Heart right ventricle (tissue), 16 donors: ENCODE measurements around the gene GJA10. TPM values are rescaled to one million over a fixed set of nuclear protein-coding genes. Genes with fewer than 3 reads are reported as not detected.

ENCODE experiments used
- ATAC-seq, 8 donors: fragments of 200-7000 bp; cut with Tn5 transposase; one replicate each; pipeline ENCODE4 v1.9.1; 2020; ENCODE audit warnings: mild to moderate bottlenecking in 8 of 8, moderate library complexity in 8 of 8, moderate number of reproducible peaks in 1 of 8
- DNase-seq, 2 donors: peaks; one replicate each; pipeline ENCODE4 v3.0.0-alpha.2; 2020
- H3K27ac ChIP-seq, 10 donors: fragments of 200-600 bp; sonication (generic) in 2 of 10; one replicate each; pipeline versions ENCODE4 v1.5.0 to v1.8.0; 2020 to 2022; ENCODE audit warnings: mild to moderate bottlenecking in 3 of 10
- H3K27me3 ChIP-seq, 7 donors: fragments of 200-600 bp; one replicate each; pipeline ENCODE4 v1.8.0; 2021 to 2022; ENCODE audit warnings: mild to moderate bottlenecking in 2 of 7
- H3K36me3 ChIP-seq, 9 donors: fragments of 200-600 bp; sonication (generic) in 1 of 9; one replicate each; pipeline versions ENCODE4 v1.5.0 to v1.8.0; 2020 to 2022; ENCODE audit warnings: mild to moderate bottlenecking in 2 of 9
- H3K4me1 ChIP-seq, 9 donors: fragments of 200-600 bp; sonication (generic) in 1 of 9; one replicate each; pipeline versions ENCODE4 v1.5.0 to v1.8.0; 2020 to 2022; ENCODE audit warnings: mild to moderate bottlenecking in 4 of 9
- H3K4me3 ChIP-seq, 10 donors: fragments of 200-600 bp; sonication (generic) in 2 of 10; one replicate each; pipeline versions ENCODE4 v1.5.0 to v1.8.0; 2020 to 2022; ENCODE audit warnings: mild to moderate bottlenecking in 7 of 10, moderate library complexity in 2 of 10
- H3K9me3 ChIP-seq, 11 donors: fragments of 200-600 bp in 10 of 11; sonication (generic) in 2 of 11; one replicate each; pipeline versions ENCODE4 v1.5.0 to v1.8.0; 2013 to 2022; ENCODE audit warnings: mild to moderate bottlenecking in 2 of 11, control low read depth in 1 of 11, moderate library complexity in 1 of 11
- CTCF ChIP-seq, 9 donors: fragments of 200-600 bp; sonication (generic) in 2 of 9; IDR thresholded peaks; one replicate each; pipeline versions ENCODE4 v1.5.0 to v1.8.0; 2021 to 2022; ENCODE audit warnings: antibody characterized with exemption in 9 of 9, mild to moderate bottlenecking in 5 of 9, moderate library complexity in 1 of 9
- WGBS, 2 donors: extraction: QIAGEN DNeasy Blood & Tissue Kit; methylation state at CpG; one replicate each; pipeline ENCODE4 v1.1.7; 2013; ENCODE audit warnings: inconsistent platforms in 1 of 2; 5-methylcytosine and 5-hydroxymethylcytosine counted together
- intact Hi-C, 10 donors: fragments of 100-400 bp; cut with DNase I; formaldehyde crosslinking; loops; one replicate each; pipeline versions ENCODE4 v1.11.1 to v1.14.2; 2022
- polyA plus RNA-seq, 2 donors: library from polyadenylated mRNA; stranded (reverse); fragments of 200-250 nt; gene quantifications; one replicate each; pipeline ENCODE4 v1.2.3, GENCODE V29; 2013
- total RNA-seq, 10 donors: library from RNA; stranded (reverse); fragmentation: NEBNext Ultra II Directional in 3 of 10; extraction: Animal tissue kit (Norgen Biotek cat#: 25700) in 3 of 10; gene quantifications; one replicate each; pipeline versions ENCODE4 v1.2.1 to v1.2.4, GENCODE V29; 2021 to 2023
- donor health status: Arrhythmogenic right ventricular cardiomyopathy.
- donor health status: ischemic (EF 13 %, LVEDD 7.1; RV severe dilation, severe dysfunction).
- donor health status: healthy with polysubstance abuse.
- donor health status: DM: no; HTN: yes; CAD: no.
- donor health status: DM: no; HTN: no; CAD: no.
- donor health status: ischemic (EF 25% LVEDD 6.9; RV normal size, moderate dysfunction).
- donor health status: ischemic (EF 25% LVEDD 5.7; RV mildly dilated, moderate dysfunction).
- donor health status: healthy.
- donor health status: DM: yes; HTN: yes; CAD: no.
- donor health status: Ischemic cardiomyopathy.
- donor health status: ischemic (EF 35%, LVEDD 5.7; RV mildly dilated, moderate dysfunction).
- donor health status: nonischemic (EF 11% LVEDD 7.7; RV severe dilation, severe dysfunction).
- donor health status: DM: yes; HTN: yes; CAD: no.
- donor health status: PGD.
- donor health status: ischemic (EF 29% LVEDD 5.4; RV normal size, mild dysfunction).
- donor health status: nonischemic (EF 23%, LVEDD 6.1; RV moderate dilation, normal function).

GJA10 gene
- total and polyA plus RNA-seq, 12 donors: not detected

GRCh38 chr6:89932245-89932802 lies 38.1 kb downstream of the GJA10 start:
- no peak for DNase-seq
- intact Hi-C loops: loop anchor here in 1 of 10 donors (5.0 kb wide), 1 partner anchor 550 kb away; no protein-coding TSS in a partner anchor
- ATAC-seq: no peak
- Histone ChIP-seq H3K27me3 (no peaks in the 10 kb centered on the region), H3K4me3 (no peak overlapping the region), H3K27ac (no peak overlapping the region), H3K9me3 (no peaks in the 10 kb centered on the region), H3K36me3 (peaks cover 0 to 46% (median 7%) of the 10 kb centered on the region in 9 donors), H3K4me1 (peaks cover 0 to 15% (median 0%) of the 10 kb centered on the region in 9 donors)
- no peak for TF ChIP-seq CTCF (IDR thresholded peaks at IDR 0.05)
- 89 to 91% methylated on average over 22 of the region's 22 CpGs for WGBS, 2 donors

GRCh38 chr6:89934685-89935366 lies 40.6 kb downstream of the GJA10 start:
- 92 to 94% methylated on average over 19 of the region's 19 CpGs for WGBS, 2 donors
- DNase-seq (no peak), ATAC-seq (no peak)
- Histone ChIP-seq H3K9me3 (no peaks in the 10 kb centered on the region), H3K36me3 (peaks cover 0 to 54% (median 7%) of the 10 kb centered on the region in 9 donors), H3K27me3 (no peaks in the 10 kb centered on the region), H3K4me1 (no peaks in the 10 kb centered on the region), H3K4me3 (no peak overlapping the region), H3K27ac (no peak overlapping the region)
- no peak for TF ChIP-seq CTCF (IDR thresholded peaks at IDR 0.05)
- intact Hi-C loops: loop anchor here in 1 of 10 donors (5.0 kb wide), 1 partner anchor 547 kb away; no protein-coding TSS in a partner anchor

DNA sequence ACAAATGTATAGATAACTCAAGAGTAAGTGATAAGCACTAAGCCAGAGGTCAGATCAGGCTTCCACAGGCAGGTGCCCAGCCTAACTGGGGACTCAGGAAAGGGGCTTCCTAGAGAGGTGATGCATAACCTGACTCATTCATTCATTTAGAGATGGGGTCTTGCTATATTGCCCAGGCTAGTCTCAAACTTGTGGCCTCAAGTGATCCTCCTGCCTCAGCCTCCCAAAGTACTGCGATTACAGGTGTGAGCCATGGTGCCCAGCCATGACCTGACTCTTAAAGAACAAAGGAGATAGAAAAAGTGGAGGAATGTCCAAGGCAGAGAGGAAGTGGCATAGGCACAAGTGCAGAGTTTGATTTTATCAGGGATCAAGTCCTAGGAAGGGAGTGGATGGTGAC lies 41.9 kb downstream of the GJA10 start:
- no peaks in the 10 kb centered on the region for H3K9me3 ChIP-seq
- no peaks in the 10 kb centered on the region for H3K27me3 ChIP-seq
- WGBS, 2 donors: 96% methylated on average over 1 of the region's 1 CpG
- no peak overlapping the region for H3K27ac ChIP-seq
- TF ChIP-seq CTCF (IDR thresholded peaks at IDR 0.05): no peak
- ATAC-seq (no peak), DNase-seq (no peak)
- no peak overlapping the region for H3K4me3 ChIP-seq
- peaks cover 0 to 45% (median 7%) of the 10 kb centered on the region in 9 donors for H3K36me3 ChIP-seq
- peaks cover 0 to 10% (median 0%) of the 10 kb centered on the region in 9 donors for H3K4me1 ChIP-seq
- intact Hi-C loops: no loop called here

DNA sequence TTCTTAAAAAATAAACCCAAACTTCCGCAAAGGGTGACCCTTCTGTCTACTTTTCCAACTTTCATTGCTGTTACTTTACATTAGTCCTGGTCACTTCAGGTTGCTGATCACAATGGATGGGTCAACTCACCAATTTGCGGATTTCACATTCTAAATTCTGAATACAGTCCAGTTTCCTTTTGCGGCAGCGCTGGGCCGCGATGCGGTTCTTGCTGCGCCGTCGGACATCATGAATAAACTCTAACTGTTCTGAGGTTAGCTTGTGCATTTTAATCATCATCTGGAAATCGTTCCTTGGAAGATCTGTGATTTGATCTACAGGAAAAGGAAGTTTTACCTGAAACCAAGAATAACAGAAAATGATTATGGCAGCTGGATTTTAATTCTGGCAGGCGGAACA lies 43.7 kb downstream of the GJA10 start:
- intact Hi-C loops: no loop called here
- ATAC-seq (no peak), DNase-seq (no peak)
- Histone ChIP-seq H3K4me3 (no peak overlapping the region), H3K27ac (no peak overlapping the region), H3K27me3 (no peaks in the 10 kb centered on the region), H3K9me3 (no peaks in the 10 kb centered on the region), H3K4me1 (peaks cover 0 to 12% (median 0%) of the 10 kb centered on the region in 9 donors), H3K36me3 (peaks cover 0 to 32% (median 0%) of the 10 kb centered on the region in 9 donors)
- WGBS, 2 donors: 89 to 94% methylated on average over 12 of the region's 12 CpGs
- no peak for TF ChIP-seq CTCF (IDR thresholded peaks at IDR 0.05)
